ELF-1 (cell line): ENCODE results near the gene ZNF74.

Source experiments
- DNase-seq: peaks from one replicate; pipeline ENCODE4 v3.0.0-alpha.2; 2016; ENCODE audit warnings: low read depth, low spot score

ZNF74 gene

DNA sequence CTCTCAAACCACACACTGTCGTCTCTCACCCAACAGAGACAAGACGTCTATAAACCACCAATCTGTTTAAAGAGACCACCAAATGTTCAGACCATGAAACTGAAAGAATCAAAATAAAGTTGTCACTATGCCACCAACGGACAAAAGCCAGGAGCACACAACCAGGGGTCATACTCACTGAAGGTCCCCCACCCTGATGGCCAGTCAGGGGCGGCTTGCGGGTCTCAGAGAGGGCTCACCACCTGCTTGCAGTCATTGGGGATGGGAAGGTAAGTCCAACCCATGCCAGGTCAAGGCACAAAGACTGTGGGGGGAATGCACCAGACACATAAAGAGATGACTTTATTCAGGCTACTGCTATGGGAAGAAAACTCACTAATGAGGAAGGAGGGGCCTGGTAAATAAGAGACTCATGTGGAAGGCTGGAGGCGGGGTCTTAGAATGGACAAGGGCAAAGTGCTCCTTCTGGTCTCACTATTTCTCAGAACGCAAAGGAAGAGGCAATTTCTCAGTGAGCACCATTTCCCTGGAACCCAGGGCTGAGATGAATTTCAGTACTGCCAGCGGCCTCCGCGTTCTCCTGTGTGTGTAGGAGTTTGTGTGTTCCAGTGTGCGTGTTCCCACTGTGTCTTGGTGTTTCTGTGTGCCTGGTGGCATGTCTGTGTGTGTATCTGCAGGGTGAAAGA, 26.3 kb downstream of the ZNF74 start:
- no peak for DNase-seq

DNA sequence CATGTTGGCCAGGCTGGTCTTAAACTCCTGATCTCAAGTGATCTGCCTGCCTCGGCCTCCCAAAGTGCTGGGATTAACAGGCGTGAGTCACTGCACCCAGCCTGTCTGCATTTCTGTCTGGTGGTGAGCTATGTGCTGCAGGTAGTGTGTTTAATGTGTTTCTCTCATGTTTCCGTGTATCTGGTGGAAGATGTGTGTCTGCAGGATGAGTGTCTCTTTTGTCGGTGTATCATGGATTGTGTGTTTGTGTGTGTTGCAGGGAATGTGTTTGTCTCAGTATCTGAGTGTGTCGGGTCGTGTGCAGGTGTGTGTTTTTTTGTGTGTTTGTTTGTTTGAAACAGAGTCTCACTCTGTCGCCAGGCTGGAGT, 27.5 kb downstream of the ZNF74 start:
- no peak for DNase-seq

DNA sequence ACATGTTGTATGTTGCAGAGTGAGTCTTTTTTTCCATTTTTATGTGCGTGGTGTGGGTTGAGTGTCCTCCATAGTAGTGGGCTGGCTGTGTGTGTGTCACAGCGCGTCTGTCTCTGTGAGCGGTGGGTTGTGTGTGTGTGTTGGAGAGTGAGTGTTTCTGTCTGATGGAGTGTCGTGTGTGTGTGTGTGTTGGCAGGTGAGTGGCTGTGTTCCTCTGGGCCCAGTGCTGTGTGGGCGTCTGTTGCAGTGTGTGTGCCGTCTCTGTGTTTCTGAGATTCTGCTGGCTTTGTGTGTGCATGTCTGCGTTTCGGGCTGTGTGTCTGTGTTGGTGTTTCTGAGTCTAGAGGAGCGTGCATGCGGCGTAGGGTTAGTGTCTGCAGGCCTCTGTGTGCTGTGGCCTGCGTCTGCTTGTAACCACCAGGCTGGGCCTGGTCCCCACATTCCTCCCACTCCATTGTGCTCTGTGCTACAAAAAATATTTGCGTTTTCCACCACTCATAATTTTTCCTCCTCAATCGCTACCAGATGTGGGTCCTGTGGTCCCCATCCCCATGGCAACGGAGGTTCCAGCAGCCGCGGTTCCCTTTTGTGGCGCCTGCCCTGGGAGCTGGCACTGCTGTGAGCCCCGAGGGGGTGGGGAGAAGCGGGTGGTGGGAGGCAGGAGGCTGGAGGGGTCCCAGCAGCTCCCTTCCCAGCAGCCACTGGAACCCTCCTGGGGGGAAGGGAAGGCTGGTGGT, 28.5 kb downstream of the ZNF74 start:
- no peak for DNase-seq

DNA sequence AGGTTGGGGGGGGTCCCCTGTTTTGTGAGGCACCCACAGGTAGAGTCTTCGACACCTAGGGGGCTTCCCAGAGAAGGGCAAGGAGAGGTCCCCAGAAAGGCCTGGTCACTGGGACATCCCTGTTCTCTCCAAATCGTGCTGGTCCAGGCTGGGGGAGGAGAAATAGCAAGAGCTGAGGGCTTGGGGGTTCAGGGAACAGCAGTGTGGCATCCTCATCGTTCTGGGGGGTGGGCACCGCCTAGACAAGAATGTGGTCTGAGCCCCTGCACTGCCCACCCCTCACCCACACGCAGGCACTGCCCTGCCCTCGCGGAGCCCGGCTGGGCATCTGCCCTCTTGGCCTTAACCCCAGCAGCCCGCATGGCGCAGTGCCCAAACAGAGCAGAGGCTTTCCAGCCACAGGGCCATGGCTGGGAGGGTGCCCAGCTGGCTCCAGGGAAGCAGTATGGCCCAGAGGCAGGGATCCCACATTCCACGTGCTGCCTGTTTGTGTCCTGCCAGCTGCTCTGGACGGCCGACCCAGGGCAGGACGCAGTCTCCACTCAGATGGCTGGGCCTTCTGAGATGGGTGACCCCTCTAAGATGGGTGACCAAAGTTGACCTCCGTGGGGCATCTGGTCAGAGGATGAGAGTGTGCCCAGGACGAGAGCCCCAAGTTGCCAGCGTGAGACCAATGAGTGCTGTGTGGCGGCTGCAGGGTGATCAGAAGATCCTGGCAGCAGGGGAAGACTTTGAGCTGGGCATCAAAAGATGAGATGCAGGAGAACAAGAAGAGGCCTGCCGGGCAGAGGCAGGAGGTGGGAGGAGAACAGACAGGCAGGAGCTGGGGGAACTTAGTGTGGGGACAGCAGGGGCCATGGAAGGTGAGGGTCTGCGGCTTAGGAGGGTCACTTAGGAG, 29.3 kb downstream of the ZNF74 start:
- no peak for DNase-seq

DNA sequence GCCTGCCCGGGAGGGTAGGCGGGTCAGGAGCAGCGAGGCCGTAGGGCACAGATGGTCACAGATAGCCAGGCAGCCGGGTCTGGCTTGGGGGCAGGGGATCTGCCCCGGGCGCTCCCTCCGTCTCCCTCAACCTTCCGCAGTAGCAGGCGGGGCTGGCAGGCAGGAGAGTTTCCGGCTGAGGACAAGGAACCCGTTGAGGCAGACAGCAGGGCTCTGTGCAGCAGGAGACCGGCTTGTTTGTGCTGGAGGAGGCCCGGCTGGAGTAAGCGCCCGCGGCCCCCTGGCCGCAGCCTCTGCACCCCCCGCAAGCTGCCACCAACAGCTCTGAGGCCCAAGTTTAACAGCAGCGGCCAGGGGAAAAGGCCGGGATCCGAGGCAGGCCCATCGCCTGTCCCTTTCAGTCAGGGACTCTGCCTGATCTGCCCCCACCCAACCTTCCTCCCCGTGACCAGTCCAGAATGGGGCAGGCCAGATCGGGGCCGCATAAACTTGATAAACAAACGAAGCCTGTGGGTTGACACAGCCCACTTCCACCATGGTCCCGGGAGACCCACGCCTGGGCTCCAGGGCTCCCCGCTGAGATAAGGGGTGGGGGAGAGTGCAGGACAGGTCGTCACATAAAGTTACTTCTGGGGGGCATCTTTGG, 30.1 kb downstream of the ZNF74 start:
- DNase-seq: peak; percentile 78

DNA sequence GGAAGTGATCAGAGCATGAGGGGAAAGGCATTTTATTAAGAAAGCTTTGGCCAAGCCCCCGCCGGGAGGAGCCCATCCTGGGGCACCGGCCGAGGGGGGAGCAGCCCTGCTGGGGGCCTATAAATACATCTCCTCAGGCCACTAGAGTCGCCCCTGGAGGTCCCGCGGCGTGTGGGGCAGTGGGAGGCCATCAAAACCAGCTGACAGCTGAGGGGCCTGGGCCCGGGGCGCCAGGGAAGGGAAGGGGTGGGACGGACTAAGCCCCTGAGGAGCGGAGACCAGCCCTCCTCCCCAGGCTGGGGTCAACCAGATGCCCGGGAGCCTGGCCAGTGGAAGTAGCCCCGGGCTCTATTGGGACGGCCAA, 30.6 kb downstream of the ZNF74 start:
- no peak for DNase-seq

DNA sequence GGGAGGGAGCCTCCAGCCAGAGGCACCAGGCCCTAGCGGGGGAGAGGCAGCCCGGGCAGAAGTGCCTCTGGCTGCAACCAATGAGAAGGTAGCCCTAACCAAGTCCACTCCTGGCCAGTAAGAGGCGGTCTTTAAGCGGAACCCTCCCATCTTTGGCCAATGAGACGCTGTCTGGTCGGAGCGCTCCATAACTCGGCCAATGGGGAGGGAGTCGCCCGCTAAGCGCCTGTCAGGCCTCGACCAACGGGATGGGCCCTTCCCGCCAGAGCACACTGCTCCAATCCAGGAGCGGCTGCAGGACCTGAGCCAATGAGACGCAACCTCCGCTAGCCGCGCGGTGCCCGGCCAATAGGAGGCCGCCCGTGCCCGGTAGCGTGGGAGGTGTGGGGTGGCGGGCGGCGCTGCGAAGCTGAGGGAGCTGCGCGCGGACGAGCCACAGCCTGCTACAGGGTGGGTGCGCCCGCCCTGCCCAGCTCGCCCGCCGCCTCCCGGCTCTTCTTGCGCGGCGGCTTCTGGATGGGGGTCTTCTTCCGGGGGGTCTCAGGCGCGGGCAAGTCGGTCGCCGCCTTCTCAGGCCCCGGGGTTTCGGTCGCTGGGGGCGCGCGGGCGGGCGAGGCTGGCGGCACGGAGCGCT, 31.1 kb downstream of the ZNF74 start:
- DNase-seq: peak; percentile 92

DNA sequence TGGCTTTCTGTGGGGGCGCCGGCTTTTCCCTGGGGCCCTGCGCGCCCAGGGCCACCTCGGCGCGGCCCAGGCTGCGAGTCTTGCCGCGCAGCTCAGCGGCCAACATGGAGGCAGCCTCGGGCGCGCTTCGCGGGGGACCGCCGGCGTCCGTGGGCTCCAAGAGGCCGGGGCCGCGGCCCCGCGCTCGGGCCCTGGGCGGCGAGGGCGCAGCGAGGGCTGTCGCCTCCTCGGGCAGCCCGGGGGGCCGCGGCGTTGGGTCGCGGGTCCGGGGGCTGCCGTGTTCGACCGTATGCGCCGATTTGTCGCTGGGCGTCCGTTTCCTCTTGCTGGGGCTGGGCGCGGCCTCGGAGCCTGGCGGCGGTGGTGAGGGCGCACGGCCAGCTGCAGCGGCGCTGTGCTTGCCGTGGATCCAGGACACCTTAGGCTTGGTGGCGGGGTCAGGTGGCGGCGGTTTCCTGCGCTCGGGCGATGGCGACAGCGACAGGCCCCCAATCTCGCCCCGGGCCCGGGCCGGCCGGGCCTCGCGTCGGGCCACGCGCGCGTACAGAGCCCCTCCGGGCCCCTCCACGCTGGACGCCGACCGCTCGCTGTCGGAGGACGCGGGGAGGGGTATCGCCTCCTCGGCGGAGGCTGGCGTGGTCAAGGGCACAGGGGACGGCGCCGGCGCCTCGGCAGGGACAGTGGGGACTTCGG, 31.8 kb downstream of the ZNF74 start:
- DNase-seq: no peak

DNA sequence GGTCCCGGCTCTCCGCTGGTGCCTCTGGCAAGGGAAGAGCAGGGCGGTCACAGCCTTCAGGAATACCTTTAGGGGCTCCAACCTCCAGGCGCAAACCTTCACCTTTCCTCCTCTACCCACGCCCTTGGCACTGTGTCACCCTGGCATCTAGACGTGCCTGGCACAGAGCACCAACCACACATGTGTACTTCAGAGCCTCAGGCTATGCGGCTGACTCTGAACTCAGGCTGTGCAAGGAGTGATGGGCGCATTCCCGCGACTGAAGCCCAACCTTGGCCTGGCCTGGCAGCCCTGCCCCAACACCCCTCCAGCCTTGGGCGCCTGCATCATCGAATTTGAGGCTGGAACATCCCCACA, 32.3 kb downstream of the ZNF74 start:
- no peak for DNase-seq

DNA sequence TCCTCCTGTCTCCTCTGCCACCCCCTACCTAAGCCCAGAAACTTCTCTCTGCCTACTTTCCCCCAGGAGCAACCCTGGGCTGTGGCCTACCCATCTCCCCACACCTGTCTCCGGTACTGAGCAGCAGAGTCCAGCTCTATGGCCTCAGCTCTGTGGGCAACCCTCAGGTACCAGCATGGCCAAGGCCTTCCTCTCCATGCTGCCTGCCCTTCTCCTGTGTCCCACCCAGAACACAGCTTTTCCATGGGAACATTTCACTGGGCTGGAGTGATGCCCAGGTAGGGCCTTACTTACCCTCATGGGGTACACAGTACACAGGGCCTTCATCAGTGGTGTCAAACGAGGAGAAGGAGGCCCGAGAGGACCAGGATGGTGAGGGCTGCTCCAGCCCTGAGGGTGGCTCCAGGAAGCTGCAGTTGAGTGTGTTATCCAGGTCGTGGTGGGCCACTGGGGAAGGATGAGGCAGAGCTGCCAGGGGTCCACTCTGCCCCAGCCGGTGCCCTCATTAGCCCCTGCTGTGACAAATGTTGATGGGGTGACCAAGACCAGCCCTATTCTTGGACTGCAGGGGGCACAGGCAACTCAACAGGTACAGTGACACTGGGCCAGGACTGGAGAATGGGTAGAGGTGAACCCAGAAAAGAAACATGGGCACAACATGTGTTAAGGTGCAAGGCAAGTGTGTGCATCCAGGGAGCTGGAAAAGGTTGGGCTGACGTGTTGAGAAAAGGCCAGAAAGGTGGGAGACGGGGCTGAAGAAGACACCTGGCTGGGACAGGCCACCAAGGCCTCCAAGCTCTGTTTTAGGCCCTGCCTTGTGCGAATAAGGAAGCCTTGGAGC, 33.4 kb downstream of the ZNF74 start:
- DNase-seq: no peak

DNA sequence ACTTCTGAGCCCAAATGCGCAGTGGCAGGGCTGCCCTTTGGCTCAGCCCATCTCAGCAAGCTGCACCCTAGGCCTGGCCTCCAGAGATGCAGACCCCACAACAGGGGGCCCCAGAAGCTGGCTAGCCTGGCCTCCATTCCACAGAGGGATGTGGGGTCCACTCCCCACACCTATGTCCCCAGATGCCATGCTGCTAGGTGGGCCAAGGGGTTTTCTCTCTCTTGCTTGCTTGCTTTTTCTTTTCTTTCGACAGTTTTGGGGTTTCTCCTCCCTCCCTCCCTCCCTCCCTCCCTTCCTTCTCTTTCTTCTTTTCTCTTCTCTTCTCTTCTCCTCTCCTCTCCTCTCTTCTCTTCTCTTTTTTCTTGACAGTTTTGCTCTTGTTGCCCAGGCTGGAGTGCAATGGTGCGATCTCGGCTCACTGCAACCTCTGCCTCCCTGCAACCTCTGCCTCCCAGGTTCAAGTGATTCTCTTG, 34.0 kb downstream of the ZNF74 start:
- DNase-seq: no peak

DNA sequence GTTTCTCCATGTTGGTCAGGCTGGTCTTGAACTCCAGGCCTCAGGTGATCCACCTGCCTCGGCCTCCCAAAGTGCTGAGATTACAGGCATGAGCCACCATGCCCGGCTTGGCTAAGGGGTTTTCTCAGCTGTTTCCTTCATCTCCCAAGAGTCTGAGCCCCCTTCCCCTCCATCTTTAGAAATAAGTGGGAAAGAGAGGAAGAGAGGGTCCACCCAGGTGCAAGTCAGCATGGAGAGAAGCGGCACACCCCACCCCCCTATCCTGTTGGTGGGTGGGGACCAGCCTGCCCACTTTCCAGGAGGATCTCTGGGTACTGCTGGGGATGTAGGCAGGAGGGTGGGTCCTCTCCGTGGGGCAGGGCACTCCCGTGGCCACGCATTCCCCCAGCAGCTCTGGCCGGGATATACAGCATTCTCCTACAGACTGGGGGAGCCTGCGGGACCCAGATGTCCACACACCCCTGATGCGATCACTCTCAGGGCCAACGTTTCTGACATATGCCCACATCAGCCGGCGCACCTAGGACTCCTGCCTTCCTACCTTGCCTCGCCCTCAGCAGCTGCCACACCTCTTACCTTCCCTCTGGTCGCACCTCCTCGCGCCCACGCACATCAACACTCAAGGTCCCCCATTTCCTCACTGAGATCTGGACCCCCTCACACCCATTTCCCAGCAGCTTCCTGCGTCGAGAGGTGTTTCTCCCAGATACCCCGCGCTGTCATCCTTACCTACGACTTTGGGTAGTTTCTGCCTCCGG, 34.7 kb downstream of the ZNF74 start:
- no peak for DNase-seq

DNA sequence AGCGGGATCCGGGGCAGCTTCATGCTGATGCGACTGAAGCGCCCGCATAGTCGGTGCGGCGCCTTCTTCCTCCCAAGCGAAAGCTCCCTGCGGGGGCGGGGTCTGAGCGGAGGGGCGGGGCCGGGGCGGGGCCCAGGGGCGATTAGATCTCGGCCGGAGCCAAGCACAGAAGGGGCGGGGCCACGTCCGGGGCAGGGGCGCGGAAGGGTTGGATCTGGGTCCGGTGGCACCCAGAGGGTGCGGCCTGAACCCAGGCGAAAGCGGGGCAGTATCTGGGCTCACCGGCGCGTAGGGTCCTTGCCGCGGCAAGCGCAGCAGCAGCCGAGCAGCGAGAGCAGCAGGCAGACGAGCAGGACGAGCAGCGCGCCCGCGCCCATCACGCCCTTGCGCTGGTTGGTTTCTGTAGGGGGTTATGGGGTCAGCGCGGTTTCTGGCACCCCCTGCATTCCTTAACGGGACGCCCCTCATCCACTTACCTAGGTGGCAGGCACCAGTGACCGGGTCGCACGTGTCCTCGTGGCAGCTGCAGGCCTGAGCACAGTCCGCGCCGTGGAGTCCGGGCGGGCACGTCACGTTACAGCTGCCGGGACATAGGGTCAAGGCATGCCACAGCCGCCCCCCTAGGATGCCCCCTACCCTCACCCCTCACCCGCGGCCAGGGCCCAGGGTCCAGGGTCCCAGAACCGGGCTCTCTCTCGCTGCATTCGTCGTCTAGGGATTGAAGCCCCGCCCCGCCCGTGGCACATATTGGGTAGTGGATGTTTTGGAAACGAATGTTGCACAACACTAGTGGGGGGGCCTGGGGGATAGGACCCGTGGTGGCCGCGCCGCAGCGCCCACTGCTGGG, 35.5 kb downstream of the ZNF74 start:
- DNase-seq: no peak

DNA sequence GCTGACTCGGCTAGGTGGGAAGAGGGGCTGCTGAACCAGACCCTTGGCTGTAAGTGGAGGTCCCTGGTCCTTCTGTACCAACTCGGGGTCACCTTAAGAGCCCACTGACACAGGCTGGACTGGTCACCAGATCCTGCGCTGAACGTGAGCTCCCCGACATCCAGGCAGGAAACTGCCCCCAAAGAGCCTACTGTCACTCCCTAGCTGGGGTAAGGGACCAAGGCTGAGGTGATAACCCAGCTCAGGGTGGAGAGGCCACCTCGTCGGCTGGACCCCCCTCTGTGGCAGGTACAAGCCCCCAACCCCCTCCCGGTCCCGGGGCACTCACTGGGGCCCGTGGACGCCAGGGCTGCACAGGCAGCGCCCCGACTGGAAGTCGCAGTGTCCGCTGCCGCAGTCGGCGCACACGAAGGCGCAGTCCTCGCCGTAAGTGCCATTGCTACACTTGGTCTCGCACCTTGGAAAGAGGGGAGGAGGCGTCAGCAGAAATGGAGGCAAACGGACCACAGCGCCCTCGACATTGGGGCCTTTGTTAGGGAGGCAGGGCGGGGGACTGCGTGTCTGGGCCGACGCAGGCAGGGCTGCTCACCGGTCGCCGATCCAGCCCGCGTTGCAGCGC, 36.3 kb downstream of the ZNF74 start:
- no peak for DNase-seq

DNA sequence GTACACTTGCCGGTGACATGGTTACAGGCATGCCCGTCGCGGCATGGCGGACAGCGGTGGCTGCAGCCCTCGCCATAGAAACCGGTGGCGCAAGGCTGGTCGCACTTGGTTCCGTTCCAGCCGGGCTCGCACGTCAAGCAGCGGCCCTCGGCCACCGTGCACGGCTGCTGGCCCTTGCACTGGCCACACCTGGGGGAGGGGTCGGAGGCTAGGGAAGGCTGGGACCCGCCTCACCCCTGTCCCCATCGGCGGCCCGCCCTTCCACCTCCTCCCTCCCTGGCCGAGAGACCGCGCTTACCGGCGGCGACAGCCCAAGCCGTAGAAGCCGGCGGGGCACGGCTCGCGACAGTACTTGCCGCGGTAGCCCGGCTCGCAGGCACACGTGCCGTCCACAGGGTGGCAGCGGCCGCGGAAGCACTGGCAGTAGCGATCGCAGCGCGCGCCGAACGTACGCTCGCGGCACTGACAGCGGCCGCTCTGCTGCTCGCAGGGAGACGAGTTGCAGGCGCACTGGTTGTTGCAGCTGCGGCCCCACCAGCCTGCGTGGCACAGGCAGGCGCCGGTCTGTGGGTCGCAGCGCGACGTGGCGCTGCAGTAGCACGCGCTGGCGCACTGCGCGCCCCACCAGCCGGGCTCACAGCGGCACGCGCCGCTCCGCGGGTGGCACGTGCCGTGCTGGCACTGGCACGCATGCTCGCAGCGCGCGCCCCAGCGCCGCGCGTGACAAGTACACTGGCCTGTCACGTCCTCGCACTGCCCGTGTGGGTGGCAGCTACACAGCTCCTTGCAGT, 37.0 kb downstream of the ZNF74 start:
- DNase-seq: peak; percentile 73

DNA sequence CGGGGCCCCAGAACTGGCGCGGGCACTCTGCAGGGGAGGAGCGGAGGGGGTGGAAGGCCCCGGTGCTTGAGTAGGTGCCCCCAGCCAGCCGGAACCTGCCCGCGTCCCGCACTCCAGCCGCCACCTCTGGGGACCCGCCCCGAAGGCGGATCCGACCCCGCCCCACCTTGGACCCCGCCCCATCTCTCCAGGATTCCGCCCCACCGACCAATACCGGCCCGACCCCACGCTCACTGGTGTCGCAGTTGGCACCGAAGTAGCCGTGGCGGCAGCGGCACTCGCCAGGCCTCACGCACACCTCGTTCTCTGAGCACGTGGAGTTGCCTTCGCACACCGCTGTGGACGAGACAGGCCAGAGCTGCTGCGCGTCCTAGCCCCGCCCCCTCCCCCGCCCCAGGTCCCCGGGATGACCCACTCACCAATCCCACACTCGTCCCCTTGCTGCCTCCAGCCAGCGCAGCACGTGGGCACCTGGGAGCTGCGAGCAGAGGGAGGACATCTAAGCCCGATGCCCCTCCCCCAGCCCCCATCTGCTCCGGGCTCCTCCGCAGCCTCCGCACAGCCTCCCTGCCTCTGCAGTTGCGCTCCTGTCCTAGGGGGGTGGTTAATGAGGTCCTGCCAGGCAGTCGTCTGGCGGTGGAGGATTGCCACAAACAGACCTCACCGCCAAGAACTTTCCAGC, 37.7 kb downstream of the ZNF74 start:
- DNase-seq: no peak
